Fibroblast of villous mesenchyme (primary cell): Measurements from ENCODE around the gene ASIC2. TPM values are rescaled to one million over a fixed set of nuclear protein-coding genes. Genes with fewer than 3 reads are reported as not detected.

Source experiments
- DNase-seq: peaks from one replicate; pipeline ENCODE4 v3.0.0-alpha.2; 2010; ENCODE audit warnings: low read depth
- H3K4me3 ChIP-seq: 2 replicates; pipeline ENCODE4 v1.5.1; 2011; ENCODE audit warnings: low read depth, mild to moderate bottlenecking, low read length
- CTCF ChIP-seq: IDR thresholded peaks from 2 replicates; pipeline ENCODE4 v1.5.1; 2012; ENCODE audit warnings: low read depth, mild to moderate bottlenecking, low read length; ENCODE audit not compliant: insufficient read depth
- total RNA-seq: library from RNA; depleted of rRNA; stranded (reverse); fragments of >200 nt; gene quantifications from 2 replicates; pipeline ENCODE4 v1.2.3, GENCODE V29; 2012

The ASIC2 gene
- total RNA-seq, 1 donor: not detected

- no peak for TF ChIP-seq CTCF
- DNase-seq: no peak
Observed at GRCh38 chr17:33240362-33240761, 52.7 kb downstream of the ASIC2 start.

GRCh38 chr17:33239702-33240101 is 53.4 kb downstream of the ASIC2 start:
- TF ChIP-seq CTCF: no peak

More at GRCh38 chr17:33240362-33240761, 52.7 kb downstream of the ASIC2 start:
- no peak overlapping the region for H3K4me3 ChIP-seq

GRCh38 chr17:33234930-33235685 is 58.0 kb downstream of the ASIC2 start:
- DNase-seq: peak; percentile 76
- TF ChIP-seq CTCF: no peak
- no peak overlapping the region for H3K4me3 ChIP-seq

More at GRCh38 chr17:33239702-33240101, 53.4 kb downstream of the ASIC2 start:
- no peak for DNase-seq
- H3K4me3 ChIP-seq: no peak overlapping the region

GRCh38 chr17:33234233-33234632 is 58.9 kb downstream of the ASIC2 start:
- no peak overlapping the region for H3K4me3 ChIP-seq
- no peak for DNase-seq
- no peak for TF ChIP-seq CTCF

- no peak overlapping the region for H3K4me3 ChIP-seq
- peak; percentile 56 for DNase-seq
- TF ChIP-seq CTCF: no peak
Observed at GRCh38 chr17:33233811-33234177, 59.3 kb downstream of the ASIC2 start.

GRCh38 chr17:33229499-33229898 is 63.6 kb downstream of the ASIC2 start:
- no peak overlapping the region for H3K4me3 ChIP-seq

More at GRCh38 chr17:33229499-33229898, 63.6 kb downstream of the ASIC2 start:
- DNase-seq: no peak
- TF ChIP-seq CTCF: no peak
